Breast epithelium (tissue), 4 donors: Measurements from ENCODE around the gene CPED1. TPM values are rescaled to one million over a fixed set of nuclear protein-coding genes. Genes with fewer than 3 reads are reported as not detected.
A peak's percentile ranks its signal among the peaks of the same experiment; 100 is the strongest.

Experiments used
- DNase-seq, 2 donors: peaks; one replicate each; pipeline ENCODE4 v3.0.0-alpha.2; 2019; ENCODE audit warnings: low spot score in 2 of 2
- H3K27ac ChIP-seq, 2 donors: fragments of 200-600 bp; sonication (generic) in 1 of 2; one replicate each; pipeline ENCODE4 v1.5.1; 2016 to 2019; ENCODE audit warnings: mild to moderate bottlenecking in 1 of 2
- H3K27me3 ChIP-seq, 2 donors: fragments of 200-600 bp; sonication (generic) in 1 of 2; one replicate each; pipeline versions ENCODE4 v1.5.1 to v1.6.0; 2017 to 2019; ENCODE audit warnings: control low read depth in 1 of 2, mild to moderate bottlenecking in 1 of 2
- H3K36me3 ChIP-seq: fragments of 200-600 bp; one replicate; pipeline ENCODE4 v1.5.1; 2019
- H3K4me1 ChIP-seq, 2 donors: fragments of 200-600 bp; sonication (generic); one replicate each; pipeline ENCODE4 v1.5.1; 2016 to 2019; ENCODE audit warnings: control low read depth in 1 of 2
- H3K4me3 ChIP-seq, 3 donors: fragments of 200-600 bp; sonication (generic); 1 replicate in 2 of 3; 2 replicates in 1 of 3; pipeline ENCODE4 v1.5.1; 2016 to 2019; ENCODE audit warnings: mild to moderate bottlenecking in 3 of 3, moderate library complexity in 2 of 3
- H3K9me3 ChIP-seq, 2 donors: fragments of 200-600 bp; sonication (generic) in 1 of 2; one replicate each; pipeline ENCODE4 v1.5.1; 2016 to 2019; ENCODE audit warnings: control low read depth in 1 of 2
- CTCF ChIP-seq, 3 donors: fragments of 450-650 bp; IDR thresholded peaks; one replicate each; pipeline ENCODE4 v1.5.1; 2016 to 2017; ENCODE audit warnings: antibody characterized with exemption in 3 of 3, mild to moderate bottlenecking in 3 of 3, moderate library complexity in 3 of 3
- POLR2A ChIP-seq: fragments of 450-650 bp; IDR thresholded peaks from one replicate; pipeline ENCODE4 v1.6.1; 2016; ENCODE audit warnings: antibody characterized with exemption, mild to moderate bottlenecking, moderate library complexity
- POLR2AphosphoS5 ChIP-seq, 3 donors: sonication (generic); formaldehyde crosslinking; IDR thresholded peaks; one replicate each; pipeline ENCODE4 v1.6.1; 2017; ENCODE audit warnings: antibody characterized with exemption in 3 of 3
- intact Hi-C: fragments of 100-400 bp; cut with DNase I; formaldehyde crosslinking; loops from one replicate; pipeline ENCODE4 v1.15.1; 2023; ENCODE audit warnings: low total_unique reads
- total RNA-seq, 3 donors: library from RNA; depleted of rRNA; stranded (reverse); fragments of >200 nt; gene quantifications; one replicate each; pipeline ENCODE4 v1.1.0, GENCODE V29; 2016

Gene CPED1
- total RNA-seq, 3 donors from 2014 or later = 14.3 to 29.3 (median 15.4) TPM

- Histone ChIP-seq H3K4me3 (no peak overlapping the region), H3K4me1 (no peaks in the 10 kb centered on the region), H3K27me3 (no peaks in the 10 kb centered on the region), H3K9me3 (no peaks in the 10 kb centered on the region), H3K27ac (peak overlapping the region; percentile 5 to 61), H3K36me3 (no peaks in the 10 kb centered on the region)
- intact Hi-C loops = no loop called here
- TF ChIP-seq POLR2AphosphoS5 (IDR thresholded peaks at IDR 0.05) (no peak), POLR2A (no peak), CTCF (IDR thresholded peaks at IDR 0.05) (no peak)
- DNase-seq = no peak
Observed at GRCh38 chr7:121016966-121017365, 28.5 kb downstream of the CPED1 start.

GRCh38 chr7:121017586-121017985, 29.1 kb downstream of the CPED1 start:
- Histone ChIP-seq H3K27ac (no peak overlapping the region), H3K27me3 (no peaks in the 10 kb centered on the region), H3K9me3 (no peaks in the 10 kb centered on the region), H3K36me3 (no peaks in the 10 kb centered on the region), H3K4me1 (no peaks in the 10 kb centered on the region), H3K4me3 (no peak overlapping the region)
- DNase-seq = no peak
- intact Hi-C loops = no loop called here
- TF ChIP-seq POLR2A (no peak), POLR2AphosphoS5 (IDR thresholded peaks at IDR 0.05) (no peak), CTCF (IDR thresholded peaks at IDR 0.05) (no peak)

- intact Hi-C loops = no loop called here
- TF ChIP-seq CTCF (IDR thresholded peaks at IDR 0.05) = no peak
- no peak for TF ChIP-seq POLR2A
- TF ChIP-seq POLR2AphosphoS5 (IDR thresholded peaks at IDR 0.05) = no peak
- no peaks in the 10 kb centered on the region for H3K9me3 ChIP-seq
- H3K27ac ChIP-seq = peak overlapping the region; percentile 5 to 52
- no peak overlapping the region for H3K4me3 ChIP-seq
- DNase-seq = no peak
- no peaks in the 10 kb centered on the region for H3K36me3 ChIP-seq
- H3K4me1 ChIP-seq = no peaks in the 10 kb centered on the region
- no peaks in the 10 kb centered on the region for H3K27me3 ChIP-seq
Observed at GRCh38 chr7:121019018-121019417, 30.5 kb downstream of the CPED1 start.

- TF ChIP-seq POLR2A = no peak
- no peak for TF ChIP-seq POLR2AphosphoS5 (IDR thresholded peaks at IDR 0.05)
- no peak for TF ChIP-seq CTCF (IDR thresholded peaks at IDR 0.05)
- no peaks in the 10 kb centered on the region for H3K36me3 ChIP-seq
- DNase-seq = no peak
- H3K9me3 ChIP-seq = no peaks in the 10 kb centered on the region
- H3K27ac ChIP-seq = peak overlapping the region; percentile 46 to 54
- H3K4me3 ChIP-seq = no peak overlapping the region
- H3K27me3 ChIP-seq = no peaks in the 10 kb centered on the region
- H3K4me1 ChIP-seq = no peaks in the 10 kb centered on the region
- intact Hi-C loops = no loop called here
Observed at GRCh38 chr7:121020249-121020988, 31.9 kb downstream of the CPED1 start.

GRCh38 chr7:121020989-121021969, 32.8 kb downstream of the CPED1 start:
- TF ChIP-seq POLR2A (no peak), POLR2AphosphoS5 (IDR thresholded peaks at IDR 0.05) (no peak), CTCF (IDR thresholded peaks at IDR 0.05) (no peak)
- no peaks in the 10 kb centered on the region for H3K4me1 ChIP-seq
- peak overlapping the region; percentile 20 to 46 for H3K27ac ChIP-seq
- DNase-seq = no peak
- intact Hi-C loops = no loop called here
- no peaks in the 10 kb centered on the region for H3K9me3 ChIP-seq
- no peaks in the 10 kb centered on the region for H3K27me3 ChIP-seq
- H3K4me3 ChIP-seq = no peak overlapping the region
- H3K36me3 ChIP-seq = no peaks in the 10 kb centered on the region
